Skin epidermis (tissue), 12 donors: ENCODE measurements around the gene DYNLRB2.

Source experiments
- H3K27ac ChIP-seq, 21 experiments: fragments of 200-600 bp; sonication (generic) in 11 of 21; one replicate each; pipeline ENCODE4 v1.5.0; 2020; ENCODE audit warnings: mild to moderate bottlenecking in 3 of 21, inconsistent platforms in 2 of 21, moderate library complexity in 2 of 21
- H3K4me3 ChIP-seq, 7 experiments: fragments of 200-600 bp; sonication (generic) in 2 of 7; one replicate each; pipeline ENCODE4 v1.5.0; 2020; ENCODE audit warnings: inconsistent platforms in 2 of 7, mild to moderate bottlenecking in 2 of 7, moderate library complexity in 1 of 7

The DYNLRB2 gene

DNA sequence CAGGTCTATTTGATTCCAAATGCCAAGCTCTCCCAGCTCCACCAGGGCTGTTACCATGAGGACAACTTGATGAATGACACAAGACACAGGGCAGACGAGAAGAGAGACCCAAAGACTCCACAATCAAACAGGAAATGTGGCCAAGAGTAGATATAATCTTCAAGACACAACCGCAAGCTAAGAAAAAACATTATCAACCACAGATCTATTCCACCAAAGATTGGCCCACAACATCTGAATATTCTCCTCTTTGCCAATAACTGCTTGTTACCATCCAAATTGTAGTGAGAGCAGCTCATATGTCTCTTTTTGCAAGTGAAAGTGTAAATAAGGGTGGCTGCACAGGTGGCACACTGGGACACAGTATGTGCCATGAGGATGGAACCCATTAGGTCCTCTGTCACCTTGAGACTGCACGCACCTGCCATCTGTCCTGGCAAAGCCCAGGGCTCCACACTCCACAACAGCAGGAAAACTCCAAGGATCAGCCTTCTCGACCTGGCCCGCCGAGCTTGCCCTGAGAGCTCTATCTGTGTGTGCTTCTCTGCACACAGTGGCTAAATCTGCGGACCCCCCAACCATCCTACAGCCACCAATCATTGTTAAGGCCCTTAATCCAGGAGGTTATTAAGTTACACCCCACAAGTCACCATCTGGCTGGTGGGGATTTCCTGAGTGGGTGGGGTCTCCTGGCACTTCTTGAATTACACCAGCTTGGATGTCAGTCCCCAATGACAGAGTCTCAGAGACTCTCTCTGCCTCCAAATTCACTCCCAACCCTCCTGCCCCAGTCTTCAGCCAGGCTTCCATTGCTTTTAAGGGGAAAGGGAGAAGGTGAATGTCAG is 50.5 kb downstream of the DYNLRB2 start:
- Histone ChIP-seq H3K27ac (no peak overlapping the region), H3K4me3 (no peak overlapping the region)

DNA sequence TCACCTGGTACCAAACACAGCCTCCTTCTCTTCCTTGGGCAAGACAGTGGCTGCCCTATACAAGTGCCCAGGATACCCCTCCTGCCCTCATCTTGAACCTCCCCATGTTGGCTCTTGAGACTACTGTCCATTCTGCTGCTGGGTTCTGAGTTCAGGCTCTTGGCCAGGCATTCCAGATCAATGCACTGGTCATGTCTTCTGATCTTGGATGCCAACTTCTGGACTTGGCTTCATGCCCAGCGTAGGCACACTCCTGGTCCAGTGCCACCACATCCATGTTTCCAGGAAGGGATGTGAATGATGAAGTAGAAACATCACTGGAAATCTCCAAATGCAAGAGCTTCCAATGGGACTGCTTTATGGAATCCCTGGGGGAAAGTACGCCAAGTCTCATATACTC is 51.5 kb downstream of the DYNLRB2 start:
- Histone ChIP-seq H3K27ac (no peak overlapping the region), H3K4me3 (no peak overlapping the region)

DNA sequence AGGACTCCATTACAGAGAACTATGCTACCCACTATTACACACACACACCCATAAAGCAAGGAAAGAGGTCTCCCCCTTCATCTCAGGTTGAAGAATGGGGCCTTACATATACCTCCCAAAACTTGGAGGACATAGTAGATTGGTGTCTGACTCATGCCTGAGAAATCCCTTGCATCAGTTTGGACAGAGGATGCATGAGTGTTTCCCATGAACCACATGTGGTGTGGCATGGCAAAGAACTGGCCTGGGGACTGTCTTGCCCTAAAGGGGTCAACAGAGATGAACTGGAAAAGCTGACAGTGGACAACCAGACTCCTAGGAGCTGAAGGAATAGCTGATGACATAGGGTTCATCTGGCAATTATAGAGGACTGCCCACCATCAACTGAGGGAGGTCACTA is 54.0 kb downstream of the DYNLRB2 start:
- no peak overlapping the region for H3K4me3 ChIP-seq
- H3K27ac ChIP-seq, result no peak overlapping the region

DNA sequence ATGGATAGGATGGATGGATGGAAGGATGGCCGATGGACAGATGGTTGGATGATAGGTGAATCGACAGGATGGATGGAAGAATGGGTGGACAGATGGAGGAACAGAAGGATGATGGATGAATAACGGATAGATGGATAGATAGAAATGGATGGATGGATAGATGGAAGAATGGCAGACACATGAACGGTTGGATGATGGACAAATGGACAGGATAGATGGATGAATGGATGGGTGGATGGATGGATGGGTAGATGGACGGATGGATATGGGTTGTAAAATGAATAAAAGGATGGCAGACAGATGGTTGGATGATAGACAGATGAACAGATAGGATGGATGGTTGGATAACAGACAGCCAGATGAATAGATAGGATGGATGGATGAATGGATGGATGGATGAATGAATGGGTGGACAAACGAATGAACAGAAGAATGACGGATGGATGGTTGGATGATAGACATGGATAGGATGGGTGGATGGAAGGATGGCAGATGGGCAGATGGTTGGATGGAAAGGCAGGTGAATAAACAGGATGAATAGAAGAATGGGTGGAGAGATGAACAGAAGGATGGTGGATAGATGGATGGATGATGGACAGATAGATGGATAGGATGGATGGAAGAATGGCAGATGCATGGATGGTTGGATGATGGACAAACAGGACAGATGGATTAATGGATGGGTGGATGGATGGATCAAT is 55.9 kb downstream of the DYNLRB2 start:
- Histone ChIP-seq H3K27ac (no peak overlapping the region), H3K4me3 (no peak overlapping the region)

DNA sequence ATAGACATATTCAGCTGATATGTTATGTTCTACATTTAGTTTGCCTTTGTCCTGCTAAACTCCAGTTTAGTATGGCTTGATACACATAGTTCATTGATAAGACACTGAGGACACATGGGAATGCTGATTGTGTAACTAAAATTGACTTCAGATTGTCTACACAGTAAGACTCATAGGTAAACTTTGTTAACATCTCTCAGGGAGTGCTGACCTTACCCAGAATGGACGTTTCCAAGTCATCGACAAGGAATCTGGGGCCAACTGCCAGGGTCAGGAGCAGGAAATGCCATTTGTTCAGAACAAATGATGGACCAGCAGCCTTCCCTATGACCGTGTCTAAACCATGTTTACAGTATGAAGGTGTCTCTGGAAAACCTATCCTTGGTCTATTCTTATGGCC is 58.7 kb downstream of the DYNLRB2 start:
- no peak overlapping the region for H3K4me3 ChIP-seq
- no peak overlapping the region for H3K27ac ChIP-seq
